ENCODE measurements around the gene MARCO. TPM values are rescaled to one million over a fixed set of nuclear protein-coding genes. Genes with fewer than 3 reads are reported as not detected.

MARCO gene
- total and polyA plus RNA-seq, 10 of the 15 experiments (the other 5 are each of a cell fraction or from before 2014, with no cell fraction given), result 0.13 to 0.67 (median 0.32) TPM; not detected in 5

DNA sequence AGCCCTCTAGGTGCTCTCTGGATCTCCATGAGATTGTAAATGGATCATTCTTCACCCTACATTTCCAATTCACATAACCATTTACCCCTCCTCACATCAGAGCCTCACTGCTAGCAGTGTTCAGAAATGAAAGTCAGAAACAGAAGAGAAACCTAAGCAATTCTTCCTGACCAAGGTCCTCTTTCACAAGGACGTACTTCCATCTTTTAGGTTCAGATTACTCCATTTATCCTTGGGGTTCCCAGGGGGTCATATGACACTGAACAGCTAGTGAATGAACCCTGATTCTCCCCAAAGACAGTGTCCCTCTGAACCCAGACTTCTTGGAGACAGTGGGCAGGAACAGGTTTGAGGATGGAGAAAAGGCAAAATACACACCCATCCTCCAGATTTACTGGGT, 12.9 kb upstream of the MARCO start (continued):
- TF ChIP-seq, protein P1, sequence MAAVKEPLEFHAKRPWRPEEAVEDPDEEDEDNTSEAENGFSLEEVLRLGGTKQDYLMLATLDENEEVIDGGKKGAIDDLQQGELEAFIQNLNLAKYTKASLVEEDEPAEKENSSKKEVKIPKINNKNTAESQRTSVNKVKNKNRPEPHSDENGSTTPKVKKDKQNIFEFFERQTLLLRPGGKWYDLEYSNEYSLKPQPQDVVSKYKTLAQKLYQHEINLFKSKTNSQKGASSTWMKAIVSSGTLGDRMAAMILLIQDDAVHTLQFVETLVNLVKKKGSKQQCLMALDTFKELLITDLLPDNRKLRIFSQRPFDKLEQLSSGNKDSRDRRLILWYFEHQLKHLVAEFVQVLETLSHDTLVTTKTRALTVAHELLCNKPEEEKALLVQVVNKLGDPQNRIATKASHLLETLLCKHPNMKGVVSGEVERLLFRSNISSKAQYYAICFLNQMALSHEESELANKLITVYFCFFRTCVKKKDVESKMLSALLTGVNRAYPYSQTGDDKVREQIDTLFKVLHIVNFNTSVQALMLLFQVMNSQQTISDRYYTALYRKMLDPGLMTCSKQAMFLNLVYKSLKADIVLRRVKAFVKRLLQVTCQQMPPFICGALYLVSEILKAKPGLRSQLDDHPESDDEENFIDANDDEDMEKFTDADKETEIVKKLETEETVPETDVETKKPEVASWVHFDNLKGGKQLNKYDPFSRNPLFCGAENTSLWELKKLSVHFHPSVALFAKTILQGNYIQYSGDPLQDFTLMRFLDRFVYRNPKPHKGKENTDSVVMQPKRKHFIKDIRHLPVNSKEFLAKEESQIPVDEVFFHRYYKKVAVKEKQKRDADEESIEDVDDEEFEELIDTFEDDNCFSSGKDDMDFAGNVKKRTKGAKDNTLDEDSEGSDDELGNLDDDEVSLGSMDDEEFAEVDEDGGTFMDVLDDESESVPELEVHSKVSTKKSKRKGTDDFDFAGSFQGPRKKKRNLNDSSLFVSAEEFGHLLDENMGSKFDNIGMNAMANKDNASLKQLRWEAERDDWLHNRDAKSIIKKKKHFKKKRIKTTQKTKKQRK (IDR thresholded peaks at IDR 0.05; ENCODE audit: low read depth, low read length), result no peak
- TF ChIP-seq, protein P2, sequence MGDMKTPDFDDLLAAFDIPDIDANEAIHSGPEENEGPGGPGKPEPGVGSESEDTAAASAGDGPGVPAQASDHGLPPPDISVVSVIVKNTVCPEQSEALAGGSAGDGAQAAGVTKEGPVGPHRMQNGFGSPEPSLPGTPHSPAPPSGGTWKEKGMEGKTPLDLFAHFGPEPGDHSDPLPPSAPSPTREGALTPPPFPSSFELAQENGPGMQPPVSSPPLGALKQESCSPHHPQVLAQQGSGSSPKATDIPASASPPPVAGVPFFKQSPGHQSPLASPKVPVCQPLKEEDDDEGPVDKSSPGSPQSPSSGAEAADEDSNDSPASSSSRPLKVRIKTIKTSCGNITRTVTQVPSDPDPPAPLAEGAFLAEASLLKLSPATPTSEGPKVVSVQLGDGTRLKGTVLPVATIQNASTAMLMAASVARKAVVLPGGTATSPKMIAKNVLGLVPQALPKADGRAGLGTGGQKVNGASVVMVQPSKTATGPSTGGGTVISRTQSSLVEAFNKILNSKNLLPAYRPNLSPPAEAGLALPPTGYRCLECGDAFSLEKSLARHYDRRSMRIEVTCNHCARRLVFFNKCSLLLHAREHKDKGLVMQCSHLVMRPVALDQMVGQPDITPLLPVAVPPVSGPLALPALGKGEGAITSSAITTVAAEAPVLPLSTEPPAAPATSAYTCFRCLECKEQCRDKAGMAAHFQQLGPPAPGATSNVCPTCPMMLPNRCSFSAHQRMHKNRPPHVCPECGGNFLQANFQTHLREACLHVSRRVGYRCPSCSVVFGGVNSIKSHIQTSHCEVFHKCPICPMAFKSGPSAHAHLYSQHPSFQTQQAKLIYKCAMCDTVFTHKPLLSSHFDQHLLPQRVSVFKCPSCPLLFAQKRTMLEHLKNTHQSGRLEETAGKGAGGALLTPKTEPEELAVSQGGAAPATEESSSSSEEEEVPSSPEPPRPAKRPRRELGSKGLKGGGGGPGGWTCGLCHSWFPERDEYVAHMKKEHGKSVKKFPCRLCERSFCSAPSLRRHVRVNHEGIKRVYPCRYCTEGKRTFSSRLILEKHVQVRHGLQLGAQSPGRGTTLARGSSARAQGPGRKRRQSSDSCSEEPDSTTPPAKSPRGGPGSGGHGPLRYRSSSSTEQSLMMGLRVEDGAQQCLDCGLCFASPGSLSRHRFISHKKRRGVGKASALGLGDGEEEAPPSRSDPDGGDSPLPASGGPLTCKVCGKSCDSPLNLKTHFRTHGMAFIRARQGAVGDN (IDR thresholded peaks at IDR 0.05), result no peak

DNA sequence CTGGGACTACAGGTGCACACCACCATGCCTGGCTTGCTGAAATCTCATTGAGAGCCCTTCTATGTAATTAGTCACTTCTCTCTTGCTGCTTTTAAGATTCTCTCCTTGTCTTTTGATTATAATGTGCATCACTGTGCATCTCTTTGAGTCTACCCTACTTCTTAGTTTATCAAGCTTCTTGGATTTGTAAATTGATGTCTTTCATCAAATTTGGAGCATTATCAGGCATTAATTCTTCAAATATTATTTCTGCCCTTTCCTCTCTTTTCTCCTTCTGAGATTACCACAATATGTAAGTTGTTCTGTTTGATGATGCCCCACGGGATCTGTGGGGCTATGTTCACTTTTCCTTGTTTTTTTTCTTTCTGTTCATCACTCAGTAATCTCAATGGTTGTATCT, 9.0 kb upstream of the MARCO start:
- ATAC-seq, result no peak
- Histone ChIP-seq H3K36me3 (ENCODE audit: control insufficient read depth in 2 of 2, insufficient read depth in 2 of 2, low read length in 1 of 2) (no peaks in the 10 kb centered on the region), H3K79me2 (ENCODE audit: control insufficient read depth, insufficient read depth, low read length) (no peaks in the 10 kb centered on the region), H4K20me1 (ENCODE audit: control insufficient read depth, insufficient read depth) (no peaks in the 10 kb centered on the region), H3K4me1 (ENCODE audit: control insufficient read depth, insufficient read depth, low read length) (no peaks in the 10 kb centered on the region), H3K4me3 (no peak overlapping the region), H2AFZ (ENCODE audit: control insufficient read depth, low read depth, low read length) (no peak overlapping the region), H3K27ac (ENCODE audit: control insufficient read depth, insufficient read depth) (no peak overlapping the region), H3K9ac (ENCODE audit: control insufficient read depth, insufficient read depth, low read length) (no peak overlapping the region), H3K9me3 (replicated peaks; ENCODE audit: control insufficient read depth, insufficient read depth, low read length) (no peaks in the 10 kb centered on the region; the same call in 2 of the 3 replicates), H3K4me2 (ENCODE audit: control insufficient read depth, insufficient read depth) (no peak overlapping the region), H3K27me3 (replicated peaks in 1 of 2; ENCODE audit: control insufficient read depth in 2 of 2, insufficient read depth in 2 of 2, low read length in 1 of 2) (no peaks in the 10 kb centered on the region)
- SMC1A ChIA-PET (ENCODE audit: uncharacterized antibody, unreplicated experiment), result no interaction called here
- DNase-seq (ENCODE audit: low read depth, low spot score), result no peak
- in situ Hi-C loops (cut with MboI), result no loop called here
- BruUV-seq (replicated peaks), result no TSS peak
- WGBS (ENCODE audit: insufficient coverage, insufficient replicate concordance, low lambda C conversion rate, missing lambda C conversion rate), result 0% methylated on average over 1 of the region's 1 CpG
- no peak for FAIRE-seq
- RAD21 ChIA-PET (ENCODE audit: unreplicated experiment), result no interaction called here
- POLR2A ChIA-PET, result interaction anchor here (0.6 kb wide), 1 partner anchor 181 kb away, joined by 4 read pairs; no protein-coding TSS in a partner anchor
- CTCF ChIA-PET, result no interaction called here
- intact Hi-C loops (cut with micrococcal nuclease; ENCODE audit: unreplicated experiment), result no loop called here
- no peak for TF ChIP-seq WRNIP1 (IDR thresholded peaks at IDR 0.05; ENCODE audit: borderline replicate concordance, low read depth, low read length)
- no peak for TF ChIP-seq CREM (IDR thresholded peaks at IDR 0.05; ENCODE audit: low read depth)
- no peak for TF ChIP-seq SMAD5 (IDR thresholded peaks at IDR 0.05; ENCODE audit: low read depth)
- TF ChIP-seq CBX5 (IDR thresholded peaks at IDR 0.05; ENCODE audit: low read depth), result no peak
- no peak for TF ChIP-seq PAX8 (IDR thresholded peaks at IDR 0.05)
- TF ChIP-seq, protein P3, sequence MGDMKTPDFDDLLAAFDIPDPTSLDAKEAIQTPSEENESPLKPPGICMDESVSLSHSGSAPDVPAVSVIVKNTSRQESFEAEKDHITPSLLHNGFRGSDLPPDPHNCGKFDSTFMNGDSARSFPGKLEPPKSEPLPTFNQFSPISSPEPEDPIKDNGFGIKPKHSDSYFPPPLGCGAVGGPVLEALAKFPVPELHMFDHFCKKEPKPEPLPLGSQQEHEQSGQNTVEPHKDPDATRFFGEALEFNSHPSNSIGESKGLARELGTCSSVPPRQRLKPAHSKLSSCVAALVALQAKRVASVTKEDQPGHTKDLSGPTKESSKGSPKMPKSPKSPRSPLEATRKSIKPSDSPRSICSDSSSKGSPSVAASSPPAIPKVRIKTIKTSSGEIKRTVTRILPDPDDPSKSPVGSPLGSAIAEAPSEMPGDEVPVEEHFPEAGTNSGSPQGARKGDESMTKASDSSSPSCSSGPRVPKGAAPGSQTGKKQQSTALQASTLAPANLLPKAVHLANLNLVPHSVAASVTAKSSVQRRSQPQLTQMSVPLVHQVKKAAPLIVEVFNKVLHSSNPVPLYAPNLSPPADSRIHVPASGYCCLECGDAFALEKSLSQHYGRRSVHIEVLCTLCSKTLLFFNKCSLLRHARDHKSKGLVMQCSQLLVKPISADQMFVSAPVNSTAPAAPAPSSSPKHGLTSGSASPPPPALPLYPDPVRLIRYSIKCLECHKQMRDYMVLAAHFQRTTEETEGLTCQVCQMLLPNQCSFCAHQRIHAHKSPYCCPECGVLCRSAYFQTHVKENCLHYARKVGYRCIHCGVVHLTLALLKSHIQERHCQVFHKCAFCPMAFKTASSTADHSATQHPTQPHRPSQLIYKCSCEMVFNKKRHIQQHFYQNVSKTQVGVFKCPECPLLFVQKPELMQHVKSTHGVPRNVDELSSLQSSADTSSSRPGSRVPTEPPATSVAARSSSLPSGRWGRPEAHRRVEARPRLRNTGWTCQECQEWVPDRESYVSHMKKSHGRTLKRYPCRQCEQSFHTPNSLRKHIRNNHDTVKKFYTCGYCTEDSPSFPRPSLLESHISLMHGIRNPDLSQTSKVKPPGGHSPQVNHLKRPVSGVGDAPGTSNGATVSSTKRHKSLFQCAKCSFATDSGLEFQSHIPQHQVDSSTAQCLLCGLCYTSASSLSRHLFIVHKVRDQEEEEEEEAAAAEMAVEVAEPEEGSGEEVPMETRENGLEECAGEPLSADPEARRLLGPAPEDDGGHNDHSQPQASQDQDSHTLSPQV (IDR thresholded peaks at IDR 0.05), result no peak
- no peak for TF ChIP-seq NBN (IDR thresholded peaks at IDR 0.05)
- TF ChIP-seq NRF1 (conservative IDR thresholded peaks at IDR 0.05; ENCODE audit: low read depth, low read length), result no peak
- TF ChIP-seq NFXL1 (IDR thresholded peaks at IDR 0.05; ENCODE audit: borderline replicate concordance), result no peak
- no peak for TF ChIP-seq NR2C1 (IDR thresholded peaks at IDR 0.05)
